ENCODE data around the gene TRAT1.

Gene TRAT1

DNA sequence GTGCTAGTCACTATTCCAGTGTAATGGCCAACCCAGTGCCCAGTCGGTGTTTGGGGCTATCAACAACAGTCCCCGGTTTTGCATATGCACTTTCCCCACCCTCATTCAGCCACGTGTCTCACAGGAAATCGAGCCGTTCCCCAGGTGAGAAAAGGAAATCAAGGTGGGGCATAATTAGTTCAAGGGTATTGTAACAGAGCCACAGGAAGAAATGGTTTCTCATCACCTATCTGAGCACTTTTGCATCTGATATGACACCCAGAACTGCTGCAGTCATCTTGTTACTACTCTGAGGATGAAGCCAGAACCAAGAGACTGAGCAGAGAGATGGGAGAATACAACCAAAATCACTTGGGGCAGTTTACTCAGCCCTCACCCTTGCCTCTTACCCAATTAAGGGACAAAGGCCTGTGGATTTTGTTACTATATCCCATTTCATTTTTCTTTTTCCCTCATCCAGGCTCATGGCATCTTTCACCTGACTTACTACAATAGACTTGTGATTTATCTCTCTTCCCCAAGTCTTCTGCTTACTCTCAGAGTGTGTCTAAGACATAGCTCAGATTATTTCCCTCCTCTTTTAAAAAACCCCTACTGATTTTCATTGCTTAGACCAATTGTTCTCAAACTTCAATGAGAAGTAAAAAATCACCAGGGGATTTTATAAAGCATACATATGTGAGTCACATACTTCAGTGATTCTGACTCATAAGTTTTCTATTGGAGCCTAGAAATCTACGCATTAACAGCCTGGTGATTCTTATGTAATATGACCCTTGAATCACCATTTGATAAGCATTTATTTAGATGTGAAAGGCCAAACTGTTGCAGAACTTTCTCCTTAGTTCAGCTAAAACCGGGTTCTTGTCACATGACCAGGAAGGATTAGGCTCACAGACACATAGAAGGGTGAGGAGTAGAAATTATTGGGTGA lies 40.5 kb downstream of the TRAT1 start:
- DNase-seq = peak; percentile 38

- no peak for DNase-seq
Observed at GRCh38 chr3:108863799-108864135, 41.2 kb downstream of the TRAT1 start.

DNA sequence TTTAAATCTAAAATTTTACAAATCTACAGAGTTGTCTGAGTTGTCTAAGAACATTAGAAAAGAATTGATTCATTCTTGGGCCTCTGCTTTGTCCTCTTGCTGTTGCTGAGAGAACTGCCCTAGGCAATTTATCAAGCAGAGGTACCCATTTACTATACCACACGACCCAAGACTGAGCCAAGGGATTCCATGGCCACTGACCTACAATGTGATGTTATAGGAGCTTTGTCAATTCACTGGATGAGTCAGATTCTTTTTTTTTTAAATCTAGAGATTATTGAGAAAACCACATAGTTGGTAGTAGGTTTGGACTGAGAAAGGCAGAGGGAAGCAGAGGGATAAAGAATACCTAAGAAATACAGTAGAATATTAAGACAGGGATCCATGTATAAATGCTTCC lies 55.3 kb downstream of the TRAT1 start:
- DNase-seq = no peak

DNA sequence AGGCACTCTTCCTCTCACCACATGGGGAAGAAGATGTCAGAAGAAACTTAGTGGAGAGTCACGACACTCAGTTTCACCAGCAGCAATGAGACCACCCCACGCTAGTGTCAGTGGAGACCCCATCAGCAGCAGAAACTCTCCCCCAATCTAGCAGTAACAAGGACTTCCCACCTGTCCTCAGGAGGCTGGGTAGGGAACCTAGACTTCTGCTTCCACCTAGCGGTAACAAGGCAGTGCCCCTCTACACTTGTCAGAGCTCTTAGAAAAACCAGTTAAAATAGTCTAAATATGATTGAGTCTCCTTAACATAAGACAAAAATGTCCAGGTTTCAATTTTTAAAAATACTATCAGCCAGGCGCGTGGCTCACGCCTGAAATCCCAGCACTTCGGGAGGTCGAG lies 57.3 kb downstream of the TRAT1 start:
- DNase-seq = no peak

GRCh38 chr3:108882762-108883161 lies 60.2 kb downstream of the TRAT1 start:
- DNase-seq = no peak

DNA sequence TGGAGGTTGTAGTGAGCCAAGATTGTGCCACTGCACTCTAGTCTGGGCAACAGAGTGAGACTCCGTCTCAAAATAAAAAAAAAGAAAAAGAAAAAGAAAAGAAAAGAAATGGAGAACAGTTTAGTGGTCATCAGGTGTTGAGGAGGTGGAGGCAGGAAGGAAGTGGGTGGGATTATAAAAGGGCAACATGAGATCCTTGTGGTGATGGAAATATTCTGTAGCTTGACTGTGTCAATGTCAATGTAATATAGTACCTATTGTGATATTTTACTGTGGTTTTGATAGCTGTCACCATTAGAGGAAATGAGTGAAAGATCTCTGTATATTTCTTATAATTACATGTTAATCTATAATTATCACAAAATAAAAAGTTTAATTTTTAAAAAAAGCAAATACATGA lies 60.8 kb downstream of the TRAT1 start:
- DNase-seq = no peak

DNA sequence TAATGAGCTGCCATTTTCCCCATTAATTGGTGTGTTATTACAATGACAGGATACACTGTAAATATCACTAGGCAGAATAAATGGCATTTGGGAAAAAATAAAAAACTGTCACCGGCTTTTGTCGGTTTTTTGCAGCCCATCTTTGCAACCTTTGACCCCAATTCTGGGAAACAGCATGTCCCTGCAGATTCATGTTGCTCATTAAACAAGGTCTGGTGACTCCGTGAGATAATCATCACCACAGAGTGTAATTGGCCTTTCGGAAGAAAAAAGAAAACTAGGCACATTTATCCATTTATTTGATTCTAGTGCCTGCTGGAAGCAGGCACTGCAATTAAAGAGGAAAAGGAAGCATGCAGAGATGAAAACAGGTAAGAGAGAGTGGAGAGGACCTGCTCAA lies 64.5 kb downstream of the TRAT1 start:
- DNase-seq = no peak

- DNase-seq = no peak
Observed at GRCh38 chr3:108887777-108888176, 65.2 kb downstream of the TRAT1 start.

GRCh38 chr3:108891833-108892232 lies 69.2 kb downstream of the TRAT1 start:
- DNase-seq = no peak

DNA sequence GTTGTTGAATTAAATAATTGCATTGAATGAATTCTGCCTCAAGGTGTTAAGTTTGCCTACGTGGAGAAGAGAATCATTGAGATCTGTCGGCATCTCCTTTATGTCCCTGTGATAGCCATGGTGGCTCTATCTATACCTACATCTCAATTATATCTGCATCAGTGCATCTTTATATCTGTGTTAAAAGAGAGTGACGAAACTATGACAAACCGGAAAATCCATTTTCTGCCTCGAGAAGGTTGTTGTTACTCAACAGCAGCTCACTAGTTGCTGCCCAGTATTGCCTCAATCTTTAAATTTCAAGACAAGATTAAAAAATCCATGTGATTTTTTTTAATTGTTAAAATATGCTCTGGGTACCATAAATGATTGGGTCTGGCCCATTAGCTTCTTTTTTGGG lies 72.4 kb downstream of the TRAT1 start:
- DNase-seq = no peak

GRCh38 chr3:108897883-108898282 lies 75.3 kb downstream of the TRAT1 start:
- DNase-seq = no peak

- DNase-seq = no peak
Observed at GRCh38 chr3:108899530-108899929, 76.9 kb downstream of the TRAT1 start.

Data from stimulated activated CD4-positive, alpha-beta T cell treated with anti-CD3 and anti-CD28 coated beads, Interleukin-4, amount 100 ng/mL, for 24 hours (primary cell).